H1 (cell line): ENCODE measurements around the gene MRAP2. TPM values are rescaled to one million over a fixed set of nuclear protein-coding genes. Genes with fewer than 3 reads are reported as not detected.

Experiments used
- CTCF ChIA-PET: fragments of 300-600 bp; sonication (Branson Sonifier 250); formaldehyde crosslinking; loops from one replicate; lab custom pipeline; 2021; ENCODE audit not compliant: partially characterized antibody; lab: Charles Lee
- POLR2A ChIA-PET: fragments of 300-600 bp; sonication (Branson Sonifier 250); formaldehyde crosslinking; loops from one replicate; lab custom pipeline; 2021; ENCODE audit warnings: inconsistent platforms; ENCODE audit not compliant: partially characterized antibody; lab: Charles Lee
- DNase-seq, 2 experiments: peaks; one replicate each; pipeline versions ENCODE4 v3.0.0 to v3.0.0-alpha.2; 2010 to 2022; ENCODE audit warnings: low spot score in 2 of 2, low read depth in 1 of 2, mixed read lengths in 1 of 2
- FAIRE-seq: peaks from 2 replicates; lab custom pipeline; 2011; peaks lifted over from hg19 to GRCh38; lab: Jason Lieb, UNC
- H2AFZ ChIP-seq: 2 replicates; pipeline ENCODE4 v1.8.1; 2012; ENCODE audit warnings: low read length, inconsistent platforms
- H2AK5ac ChIP-seq: 2 replicates; pipeline ENCODE4 v1.6.1; 2013; ENCODE audit warnings: low read depth, low read length
- H2BK120ac ChIP-seq: replicated peaks from 2 replicates; pipeline ENCODE3; 2013; ENCODE audit warnings: low read depth, low read length, inconsistent platforms
- H2BK12ac ChIP-seq: 2 replicates; pipeline ENCODE4 v1.6.1; 2013; ENCODE audit warnings: low read depth, low read length
- H2BK15ac ChIP-seq: 2 replicates; pipeline ENCODE4 v1.6.1; 2013; ENCODE audit warnings: low read length
- H2BK20ac ChIP-seq: 2 replicates; pipeline ENCODE4 v1.6.1; 2013; ENCODE audit warnings: low read length
- H2BK5ac ChIP-seq: 2 replicates; pipeline ENCODE4 v1.6.1; 2013; ENCODE audit warnings: low read depth, low read length
- H3K14ac ChIP-seq: 2 replicates; pipeline ENCODE4 v1.6.1; 2013; ENCODE audit warnings: inconsistent platforms; ENCODE audit not compliant: insufficient read length
- H3K18ac ChIP-seq: 2 replicates; pipeline ENCODE4 v1.6.1; 2013; ENCODE audit warnings: low read length; ENCODE audit errors: extremely low read depth
- H3K23ac ChIP-seq: 2 replicates; pipeline ENCODE4 v1.6.1; 2013; ENCODE audit warnings: inconsistent platforms; ENCODE audit not compliant: insufficient read length
- H3K23me2 ChIP-seq: 2 replicates; pipeline ENCODE4 v1.6.1; 2013; ENCODE audit warnings: low read depth, low read length
- H3K27ac ChIP-seq: 2 replicates; pipeline ENCODE4 v1.6.1; 2011; ENCODE audit warnings: low read depth, low read length, inconsistent platforms
- H3K27me3 ChIP-seq, 4 experiments: replicated peaks in 1 of 4; 1 replicate in 1 of 4; 2 replicates in 3 of 4; pipeline versions ENCODE4 v1.6.1 to v1.8.1; 2011 to 2013; ENCODE audit warnings: low read length in 3 of 4, mild to moderate bottlenecking in 3 of 4, inconsistent platforms in 2 of 4, mixed read lengths in 2 of 4, moderate library complexity in 1 of 4; ENCODE audit not compliant: control insufficient read depth in 3 of 4, insufficient read depth in 3 of 4; ENCODE audit errors: extremely low read depth in 1 of 4
- H3K36me3 ChIP-seq, 4 experiments: 2 replicates each; pipeline versions ENCODE4 v1.6.1 to v1.8.1; 2011 to 2013; ENCODE audit warnings: mild to moderate bottlenecking in 4 of 4, low read length in 3 of 4, moderate library complexity in 2 of 4, control low read depth in 1 of 4, inconsistent platforms in 1 of 4; ENCODE audit not compliant: insufficient read depth in 4 of 4, control insufficient read depth in 2 of 4
- H3K4ac ChIP-seq: replicated peaks from 2 replicates; pipeline ENCODE3; 2013; ENCODE audit warnings: low read length, low read depth, mixed read lengths, inconsistent platforms; ENCODE audit not compliant: insufficient read length
- H3K4me1 ChIP-seq, 4 experiments: replicated peaks in 1 of 4; 1 replicate in 1 of 4; 2 replicates in 3 of 4; pipeline versions ENCODE4 v1.6.1 to v1.8.1; 2011 to 2013; ENCODE audit warnings: low read length in 3 of 4, inconsistent platforms in 2 of 4, mixed read lengths in 1 of 4; ENCODE audit not compliant: insufficient read depth in 4 of 4, control insufficient read depth in 3 of 4
- H3K4me2 ChIP-seq, 2 experiments: 2 replicates each; pipeline versions ENCODE4 v1.6.1 to v1.8.1; 2011 to 2013; ENCODE audit warnings: low read depth in 2 of 2, low read length in 2 of 2, control low read depth in 1 of 2, inconsistent platforms in 1 of 2, mild to moderate bottlenecking in 1 of 2; ENCODE audit not compliant: insufficient read depth in 1 of 2
- H3K4me3 ChIP-seq, 4 experiments: fragments of 200-600, 300-600 bp in 1 of 4; sonication (generic), shearing (Covaris generic), sonication (Bioruptor Twin) in 1 of 4; 2 replicates each; pipeline versions ENCODE4 v1.5.1 to v1.8.1; 2011 to 2016; ENCODE audit warnings: low read length in 4 of 4, low read depth in 3 of 4, control low read depth in 2 of 4, inconsistent platforms in 2 of 4, mild to moderate bottlenecking in 2 of 4, mixed read lengths in 1 of 4, moderate library complexity in 1 of 4; ENCODE audit not compliant: insufficient read depth in 2 of 4; ENCODE audit errors: extremely low read depth in 1 of 4
- H3K56ac ChIP-seq: replicated peaks from 2 replicates; pipeline ENCODE3; 2013; ENCODE audit warnings: low read depth, mild to moderate bottlenecking, mixed read lengths, low read length, inconsistent platforms; ENCODE audit not compliant: insufficient read length
- H3K79me1 ChIP-seq: 2 replicates; pipeline ENCODE4 v1.6.1; 2013; ENCODE audit warnings: low read depth, low read length, control low read depth
- H3K79me2 ChIP-seq, 2 experiments: 2 replicates each; pipeline versions ENCODE4 v1.6.1 to v1.8.1; 2012 to 2013; ENCODE audit warnings: low read length in 2 of 2, mild to moderate bottlenecking in 2 of 2, inconsistent platforms in 1 of 2; ENCODE audit not compliant: insufficient read depth in 2 of 2, control insufficient read depth in 1 of 2
- H3K9ac ChIP-seq, 4 experiments: replicated peaks in 1 of 4; 1 replicate in 1 of 4; 2 replicates in 3 of 4; pipeline versions ENCODE4 v1.6.1 to v1.8.1; 2011 to 2013; ENCODE audit warnings: low read depth in 3 of 4, low read length in 3 of 4, control low read depth in 2 of 4, mild to moderate bottlenecking in 2 of 4, moderate library complexity in 2 of 4, inconsistent platforms in 1 of 4; ENCODE audit errors: extremely low read depth in 1 of 4
- H3K9me3 ChIP-seq, 2 experiments: 2 replicates each; pipeline versions ENCODE4 v1.6.1 to v1.8.1; 2012 to 2013; ENCODE audit warnings: mild to moderate bottlenecking in 2 of 2, moderate library complexity in 2 of 2, control low read depth in 1 of 2, inconsistent platforms in 1 of 2, low read depth in 1 of 2, low read length in 1 of 2, mixed read lengths in 1 of 2; ENCODE audit not compliant: insufficient read depth in 2 of 2
- H4K20me1 ChIP-seq, 2 experiments: replicated peaks in 1 of 2; 2 replicates each; pipeline versions ENCODE3 to v1.8.1; 2011 to 2013; ENCODE audit warnings: inconsistent platforms in 2 of 2, low read length in 2 of 2, mild to moderate bottlenecking in 1 of 2; ENCODE audit not compliant: insufficient read depth in 2 of 2, control insufficient read depth in 1 of 2
- H4K5ac ChIP-seq: 2 replicates; pipeline ENCODE4 v1.6.1; 2013; ENCODE audit warnings: low read length, low read depth, mixed read lengths, inconsistent platforms; ENCODE audit not compliant: insufficient read length
- H4K8ac ChIP-seq: 2 replicates; pipeline ENCODE4 v1.8.0; 2013; ENCODE audit warnings: mild to moderate bottlenecking, moderate library complexity, low read length, inconsistent platforms; ENCODE audit not compliant: insufficient read depth; ENCODE audit errors: extremely low read depth
- H4K91ac ChIP-seq: replicated peaks from 2 replicates; pipeline ENCODE3; 2013; ENCODE audit warnings: low read length, mixed read lengths, inconsistent platforms; ENCODE audit not compliant: insufficient read length
- CTBP2 ChIP-seq: IDR thresholded peaks from 2 replicates; pipeline ENCODE4 v1.7.0; 2011; ENCODE audit warnings: borderline replicate concordance, mild to moderate bottlenecking, moderate library complexity, mixed read lengths, low read length; ENCODE audit not compliant: insufficient read depth, insufficient read length
- SUZ12 ChIP-seq: fragments of 200-600 bp; sonication (generic); IDR thresholded peaks from 2 replicates; pipeline ENCODE4 v1.6.1; 2012; ENCODE audit warnings: mild to moderate bottlenecking, inconsistent platforms, low read length, moderate library complexity, mixed read lengths
- WGBS, 2 experiments: shearing (Covaris generic) in 1 of 2; methylation state at CpG; one replicate each; pipeline versions ENCODE4 v1.1.6 to v1.1.7; 2013 to 2015; ENCODE audit warnings: low lambda C conversion rate in 2 of 2, mixed read lengths in 2 of 2, inconsistent platforms in 1 of 2, low coverage in 1 of 2, missing lambda C conversion rate in 1 of 2; ENCODE audit not compliant: insufficient replicate concordance in 2 of 2, insufficient coverage in 1 of 2, insufficient read length in 1 of 2; ENCODE audit errors: extremely low coverage in 1 of 2, missing lambda C conversion rate in 1 of 2; 5-methylcytosine and 5-hydroxymethylcytosine counted together
- polyA plus RNA-seq, 7 experiments: library from polyadenylated mRNA; depleted of rRNA in 3 of 7; stranded (reverse) in 5 of 7; unstranded in 2 of 7; fragments of >200 nt in 5 of 7; fragments of 200-250 nt in 2 of 7; gene quantifications; 1 replicate in 5 of 7; 2 replicates in 1 of 7; 4 replicates in 1 of 7; pipeline versions ENCODE4 v1.2.1 to v1.2.3, GENCODE V29; 2011 to 2013; ENCODE audit warnings: missing spikeins in 2 of 7, mixed read lengths in 2 of 7
- total RNA-seq: library from RNA; stranded (reverse); fragmentation: NEBNext Ultra II Directional; extraction: Animal tissue kit (Norgen Biotek cat#: 25700); gene quantifications from 2 replicates; pipeline ENCODE4 v1.2.1, GENCODE V29; 2021

Gene MRAP2
- total and polyA plus RNA-seq, 2 of the 8 experiments (the other 6 are each of a cell fraction or from before 2014, with no cell fraction given), result 5.0 to 11.0 TPM

DNA sequence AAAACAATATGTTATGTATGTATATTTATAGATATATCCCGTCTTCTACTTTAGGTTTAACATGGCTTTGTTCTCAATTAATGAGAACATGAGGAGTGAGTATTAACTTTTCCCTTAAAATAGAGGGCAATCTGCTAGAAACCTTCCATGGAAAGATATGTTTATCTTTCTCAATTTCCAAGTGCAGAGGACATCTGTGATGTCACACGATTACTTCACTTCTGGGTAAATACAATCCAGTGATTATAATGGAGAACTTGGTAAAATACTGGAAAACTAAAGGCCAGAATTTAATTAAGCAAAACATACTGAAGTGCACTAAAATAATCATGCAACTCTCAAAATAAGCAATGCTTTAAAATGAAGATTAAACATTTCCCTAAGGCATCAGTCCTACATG is 11.9 kb upstream of the MRAP2 start:
- Histone ChIP-seq H3K27me3 (no peaks in the 10 kb centered on the region), H3K4ac (no peak overlapping the region), H2BK12ac (no peak overlapping the region), H3K4me2 (no peak overlapping the region), H3K56ac (no peak overlapping the region), H3K36me3 (no peaks in the 10 kb centered on the region), H3K9me3 (0 out of 4 replicates have a peak, but pooled peaks cover 0 to 2% of the 10 kb centered on the region in 2 experiments), H2BK15ac (no peak overlapping the region), H3K4me3 (no peak overlapping the region), H4K5ac (no peak overlapping the region), H2BK120ac (no peak overlapping the region), H2BK20ac (no peak overlapping the region), H3K23me2 (no peaks in the 10 kb centered on the region; the same call in 1 of the 2 replicates), H2AFZ (no peak overlapping the region), H4K91ac (no peak overlapping the region), H3K18ac (no peak overlapping the region), H3K79me2 (no peaks in the 10 kb centered on the region), H3K23ac (no peak overlapping the region), H3K4me1 (no peaks in the 10 kb centered on the region; a peak in 2 of 7 replicates), H3K79me1 (no peaks in the 10 kb centered on the region), H3K9ac (no peak overlapping the region), H4K8ac (no peak overlapping the region), H3K14ac (no peak overlapping the region), H3K27ac (no peak overlapping the region), H2BK5ac (no peak overlapping the region), H4K20me1 (no peaks in the 10 kb centered on the region), H2AK5ac (no peak overlapping the region)
- ChIA-PET CTCF (no interaction called here), POLR2A (no interaction called here)
- DNase-seq, result no peak
- 94% methylated on average over 2 of the region's 2 CpGs; no CpG with 5 or more reads in 1 of the 2 experiments for WGBS, 2 experiments
- TF ChIP-seq SUZ12, result no peak
- TF ChIP-seq CTBP2, result no peak
- no peak for FAIRE-seq
